ENCODE results near the gene SLFN5.
"Not testable (repeated sequence)": the region's sequence is repeated elsewhere in the genome, so short reads cannot be mapped to it uniquely, and the experiment has no call there.

SLFN5 gene

DNA sequence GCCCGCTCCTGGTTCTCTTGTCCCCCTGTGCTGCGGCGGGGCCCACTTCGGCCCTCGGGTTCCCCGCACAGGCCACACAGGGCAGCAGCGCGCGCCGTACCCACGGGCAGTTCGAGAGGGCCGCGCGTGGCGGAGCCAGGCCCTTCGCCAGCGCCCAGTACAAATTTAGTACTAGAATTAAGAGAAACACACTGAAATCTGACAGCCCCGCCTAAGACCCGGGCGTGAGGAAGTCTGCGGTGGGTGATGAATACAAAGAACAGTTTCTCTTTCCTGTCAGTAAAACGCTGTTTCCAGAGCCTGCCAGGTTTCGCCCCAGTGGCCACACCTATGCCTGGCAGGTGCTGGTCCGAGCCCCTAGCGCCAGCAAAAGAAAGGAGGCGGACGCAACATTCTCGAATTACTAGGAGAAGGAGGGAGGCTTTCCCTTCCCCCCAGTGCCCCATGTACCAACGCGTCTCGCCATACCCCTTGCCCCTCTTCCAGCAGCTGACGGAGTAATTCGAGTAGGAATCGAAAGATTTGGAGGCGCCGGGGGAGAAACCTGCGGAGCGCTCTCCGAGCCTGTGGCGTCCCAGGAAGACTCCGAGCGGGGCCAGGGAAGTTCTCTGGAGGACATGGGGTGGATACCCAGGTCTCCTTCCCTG, 591 bp upstream of the SLFN5 start:
- DNase-seq (ENCODE audit: low read depth) = peak; percentile 82

DNA sequence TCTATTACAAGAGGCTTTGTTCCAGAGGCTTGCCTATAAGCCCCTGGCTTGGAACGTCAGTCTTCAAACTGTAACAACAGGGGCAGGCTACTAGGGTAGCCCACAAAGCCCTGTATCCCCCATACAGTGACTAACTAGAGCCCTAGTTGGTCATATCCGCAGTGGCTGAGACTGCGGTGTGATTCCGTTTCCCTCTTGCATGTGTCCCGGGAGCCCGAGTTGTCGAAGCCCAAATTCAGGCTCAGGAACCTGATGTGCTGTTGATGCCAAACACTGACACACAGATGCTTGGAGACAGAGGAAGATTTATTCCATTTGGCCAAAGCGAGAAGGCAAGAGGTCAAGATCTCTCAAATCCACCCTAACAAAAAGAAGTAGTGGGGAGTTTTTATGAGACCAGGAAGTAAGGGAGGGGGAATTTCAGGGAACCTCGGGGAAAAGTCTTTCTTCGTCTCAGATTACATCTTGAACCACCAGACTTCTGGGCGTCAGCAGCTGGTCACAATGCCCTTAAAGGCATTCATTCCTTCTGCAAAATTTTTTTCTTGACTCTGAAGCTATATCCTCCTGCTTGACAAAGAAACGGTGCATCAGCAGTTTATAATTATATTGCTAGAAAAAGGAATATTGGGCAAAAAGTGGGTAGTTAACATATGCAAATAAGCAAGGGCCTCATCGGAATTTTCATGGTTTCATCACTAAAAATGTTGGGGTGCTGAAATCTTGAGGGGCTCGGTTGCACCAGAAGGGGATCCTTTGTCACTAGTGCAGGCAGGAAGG, 879 bp downstream of the SLFN5 start:
- peak; percentile 86 for DNase-seq (ENCODE audit: low read depth)

DNA sequence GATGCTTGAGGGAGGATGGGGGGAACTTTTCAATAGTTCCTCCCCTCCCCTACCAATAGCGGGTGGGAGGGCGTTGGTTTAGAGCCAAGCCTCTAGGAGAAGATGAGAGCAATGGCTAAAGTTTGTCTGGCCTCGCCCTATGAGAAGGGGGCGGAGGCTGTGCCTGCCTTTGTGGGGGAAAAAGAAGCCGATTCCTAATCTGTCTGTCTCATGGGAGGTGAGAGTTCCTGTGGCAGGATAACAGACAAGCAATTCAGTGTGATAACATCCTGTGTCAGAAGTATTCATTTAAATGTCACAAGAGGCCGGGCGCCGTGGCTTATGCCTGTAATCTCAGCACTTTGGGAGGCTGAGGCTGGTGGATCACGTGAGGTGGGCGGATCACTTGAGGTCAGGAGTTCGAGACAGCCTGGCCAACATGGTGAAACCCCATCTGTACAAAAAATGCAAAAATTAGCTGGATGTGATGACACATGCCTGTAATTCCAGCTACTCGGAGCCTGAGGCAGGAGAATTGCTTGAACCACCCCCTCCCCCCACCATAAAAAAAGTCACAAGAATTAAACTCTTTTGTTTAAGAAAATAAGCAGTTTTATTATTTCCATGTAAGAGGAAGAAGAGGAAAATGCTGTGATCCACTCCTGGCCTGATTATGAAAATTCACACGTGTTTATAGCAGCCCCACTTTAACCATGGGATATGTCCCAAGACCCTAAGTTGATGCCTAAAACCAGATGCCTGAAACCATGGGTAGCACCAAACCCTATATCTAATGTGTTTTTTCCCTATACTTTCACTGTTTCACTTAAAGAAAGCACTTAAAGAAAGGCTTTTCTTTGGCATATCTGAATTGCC, 1.7 kb downstream of the SLFN5 start:
- peak; percentile 96 for DNase-seq (ENCODE audit: low read depth)

DNA sequence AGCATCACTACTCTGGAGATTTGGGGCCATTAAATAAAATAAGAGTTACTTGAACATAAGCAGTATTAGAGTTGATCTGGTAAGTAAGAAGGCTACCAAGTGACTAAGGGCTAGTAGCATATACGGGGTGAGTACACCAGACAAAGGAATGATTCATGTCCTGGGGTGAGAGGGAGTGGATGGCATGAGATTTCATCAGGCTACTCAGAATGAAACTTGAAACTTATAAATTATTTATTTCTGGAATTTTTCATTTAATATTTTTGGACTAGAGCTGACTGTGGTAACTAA, 2.3 kb downstream of the SLFN5 start:
- peak; percentile 95 for DNase-seq (ENCODE audit: low read depth)

DNA sequence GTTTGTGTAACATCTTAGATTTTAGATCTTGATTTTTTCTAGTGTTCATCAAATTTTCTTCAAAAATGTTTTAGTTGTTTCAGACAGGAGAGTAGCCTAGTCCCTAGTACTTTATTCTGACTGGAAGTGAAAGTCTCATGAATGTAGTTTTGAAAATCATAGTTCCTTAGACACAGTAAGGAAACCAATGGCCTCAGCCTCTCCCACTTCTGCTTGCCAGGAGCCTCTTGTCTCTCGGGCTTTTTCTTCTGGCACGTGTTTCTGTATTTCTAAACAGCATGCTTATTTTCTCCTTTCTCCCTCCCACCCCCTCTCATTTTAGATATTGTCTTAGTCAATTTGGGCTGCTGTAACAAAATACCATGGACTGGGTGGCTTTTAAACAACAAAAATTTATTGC, 9.8 kb downstream of the SLFN5 start:
- DNase-seq (ENCODE audit: low read depth) = no peak

DNA sequence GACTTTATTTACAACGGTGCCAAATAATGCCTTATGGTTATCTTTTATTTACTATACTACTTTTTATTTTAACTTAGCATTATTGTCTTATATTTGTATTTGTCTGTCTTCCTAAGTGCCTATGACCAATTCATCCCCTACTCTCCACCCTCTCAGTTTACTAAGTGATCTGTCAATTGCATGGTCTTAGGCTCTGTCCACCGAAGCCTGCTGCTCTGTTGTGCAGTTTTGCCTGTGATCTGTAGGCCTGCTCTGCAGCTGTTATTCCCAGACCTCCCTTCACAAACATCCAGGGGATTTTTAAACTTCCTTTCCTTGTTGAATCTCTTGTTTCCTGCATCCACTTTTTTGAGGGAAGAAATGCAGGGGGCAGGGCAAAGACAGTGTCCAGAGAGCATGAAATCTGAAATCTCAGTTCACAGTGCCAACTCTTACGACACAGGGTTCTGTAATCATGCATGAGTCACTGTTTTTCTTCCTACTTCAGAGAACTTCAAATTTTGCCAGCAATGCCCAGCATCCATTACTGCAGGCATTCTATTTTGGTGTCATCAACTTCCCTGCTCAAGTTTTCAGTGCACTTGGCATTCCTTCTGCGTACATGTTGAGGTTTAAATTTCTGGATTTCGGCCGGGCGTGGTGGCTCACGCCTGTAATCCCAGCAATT, 11.4 kb downstream of the SLFN5 start:
- peak; percentile 93 for DNase-seq (ENCODE audit: low read depth)

DNA sequence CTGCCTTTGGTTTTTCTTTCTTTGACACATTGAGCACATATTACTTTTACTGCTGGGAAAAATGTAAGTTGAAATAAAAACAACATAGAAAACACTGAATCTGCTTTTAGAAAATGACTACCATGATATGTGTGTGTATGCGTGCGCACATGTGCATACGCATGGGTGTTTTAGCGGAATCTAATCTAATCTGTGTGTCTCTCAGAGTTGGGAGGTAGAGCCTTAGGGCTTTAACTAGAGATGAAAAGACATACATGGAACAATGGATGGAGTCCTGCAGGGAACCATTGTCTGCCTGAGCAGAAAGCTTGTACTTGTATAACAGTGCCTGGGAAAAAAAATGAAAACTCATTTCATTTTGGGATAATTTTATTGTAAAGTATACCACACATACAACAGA, 12.4 kb downstream of the SLFN5 start:
- DNase-seq (ENCODE audit: low read depth) = no peak

DNA sequence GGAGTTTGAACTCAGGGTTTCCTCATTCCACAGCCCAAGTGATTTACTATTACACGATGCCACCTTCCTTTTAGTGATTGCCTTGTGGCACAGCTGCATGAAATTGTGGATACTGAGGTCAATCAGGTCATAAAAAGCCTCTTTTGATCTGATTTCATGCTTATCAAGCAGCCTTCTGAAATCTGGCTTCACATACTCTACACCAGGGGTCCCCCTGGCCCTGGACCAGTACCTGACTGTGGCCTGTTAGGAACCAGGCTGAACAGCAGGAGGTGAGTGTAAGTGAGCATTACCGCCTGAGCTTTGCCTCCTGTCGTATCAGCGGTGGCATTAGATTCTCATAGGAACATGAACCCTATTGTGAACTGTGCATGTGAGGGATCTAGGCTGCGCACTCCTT, 13.8 kb downstream of the SLFN5 start:
- no peak for DNase-seq (ENCODE audit: low read depth)

DNA sequence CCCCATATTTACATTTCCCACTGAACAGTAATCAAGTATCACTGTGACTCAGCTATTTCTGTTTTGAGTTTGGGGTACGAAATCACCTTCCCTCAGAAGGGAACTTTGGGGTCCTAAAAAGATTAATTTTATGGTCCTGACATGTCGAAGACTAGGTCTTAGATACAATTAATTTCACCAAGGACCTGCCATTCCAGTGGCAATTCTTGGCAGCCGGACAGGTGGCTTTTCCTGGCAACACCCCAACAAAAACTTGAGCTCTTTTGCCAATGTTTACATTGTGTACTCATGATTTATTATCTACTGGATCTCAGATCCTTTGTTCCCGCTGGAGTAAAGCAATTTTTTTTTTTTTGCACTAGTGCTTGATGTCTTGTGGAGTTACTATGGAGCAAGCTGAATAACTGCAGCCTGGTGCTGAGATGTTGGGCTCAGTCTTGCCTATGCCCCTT, 14.4 kb downstream of the SLFN5 start:
- peak; percentile 57 for DNase-seq (ENCODE audit: low read depth)

DNA sequence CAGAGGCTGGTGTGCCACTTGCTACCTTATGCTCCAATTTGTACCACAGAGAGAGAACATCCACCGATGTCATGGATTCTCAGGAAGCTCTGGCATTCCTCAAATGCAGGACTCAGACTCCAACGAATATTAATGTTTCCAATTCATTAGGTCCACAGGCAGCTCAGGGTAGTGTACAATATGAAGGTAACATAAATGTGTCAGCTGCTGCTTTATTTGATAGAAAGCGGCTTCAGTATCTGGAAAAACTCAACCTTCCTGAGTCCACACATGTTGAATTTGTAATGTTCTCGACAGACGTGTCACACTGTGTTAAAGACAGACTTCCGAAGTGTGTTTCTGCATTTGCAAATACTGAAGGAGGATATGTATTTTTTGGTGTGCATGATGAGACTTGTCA, 16.1 kb downstream of the SLFN5 start:
- no peak for DNase-seq (ENCODE audit: low read depth)

DNA sequence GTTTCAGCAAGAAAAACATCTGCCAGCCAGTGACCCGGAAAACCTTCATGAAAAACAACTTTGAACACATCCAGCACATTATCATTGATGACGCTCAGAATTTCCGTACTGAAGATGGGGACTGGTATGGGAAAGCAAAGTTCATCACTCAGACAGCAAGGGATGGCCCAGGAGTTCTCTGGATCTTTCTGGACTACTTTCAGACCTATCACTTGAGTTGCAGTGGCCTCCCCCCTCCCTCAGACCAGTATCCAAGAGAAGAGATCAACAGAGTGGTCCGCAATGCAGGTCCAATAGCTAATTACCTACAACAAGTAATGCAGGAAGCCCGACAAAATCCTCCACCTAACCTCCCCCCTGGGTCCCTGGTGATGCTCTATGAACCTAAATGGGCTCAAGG, 22.2 kb downstream of the SLFN5 start:
- DNase-seq (ENCODE audit: low read depth) = no peak

DNA sequence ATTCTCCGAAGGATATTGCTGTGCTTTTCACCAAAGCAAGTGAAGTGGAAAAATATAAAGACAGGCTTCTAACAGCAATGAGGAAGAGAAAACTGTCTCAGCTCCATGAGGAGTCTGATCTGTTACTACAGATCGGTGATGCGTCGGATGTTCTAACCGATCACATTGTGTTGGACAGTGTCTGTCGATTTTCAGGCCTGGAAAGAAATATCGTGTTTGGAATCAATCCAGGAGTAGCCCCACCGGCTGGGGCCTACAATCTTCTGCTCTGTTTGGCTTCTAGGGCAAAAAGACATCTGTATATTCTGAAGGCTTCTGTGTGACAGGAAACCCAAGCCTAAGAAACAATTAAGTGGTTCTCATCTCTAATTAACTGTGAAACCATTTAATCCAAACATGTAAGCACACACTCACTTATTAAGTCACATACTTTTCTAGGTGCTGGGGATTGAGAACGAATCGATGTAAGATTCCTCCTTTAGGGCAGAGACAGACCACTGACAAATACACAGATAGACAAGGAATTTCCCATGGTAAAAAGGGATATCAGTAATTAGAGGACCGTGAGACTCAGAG, 22.8 kb downstream of the SLFN5 start:
- DNase-seq (ENCODE audit: low read depth) = no peak

DNA sequence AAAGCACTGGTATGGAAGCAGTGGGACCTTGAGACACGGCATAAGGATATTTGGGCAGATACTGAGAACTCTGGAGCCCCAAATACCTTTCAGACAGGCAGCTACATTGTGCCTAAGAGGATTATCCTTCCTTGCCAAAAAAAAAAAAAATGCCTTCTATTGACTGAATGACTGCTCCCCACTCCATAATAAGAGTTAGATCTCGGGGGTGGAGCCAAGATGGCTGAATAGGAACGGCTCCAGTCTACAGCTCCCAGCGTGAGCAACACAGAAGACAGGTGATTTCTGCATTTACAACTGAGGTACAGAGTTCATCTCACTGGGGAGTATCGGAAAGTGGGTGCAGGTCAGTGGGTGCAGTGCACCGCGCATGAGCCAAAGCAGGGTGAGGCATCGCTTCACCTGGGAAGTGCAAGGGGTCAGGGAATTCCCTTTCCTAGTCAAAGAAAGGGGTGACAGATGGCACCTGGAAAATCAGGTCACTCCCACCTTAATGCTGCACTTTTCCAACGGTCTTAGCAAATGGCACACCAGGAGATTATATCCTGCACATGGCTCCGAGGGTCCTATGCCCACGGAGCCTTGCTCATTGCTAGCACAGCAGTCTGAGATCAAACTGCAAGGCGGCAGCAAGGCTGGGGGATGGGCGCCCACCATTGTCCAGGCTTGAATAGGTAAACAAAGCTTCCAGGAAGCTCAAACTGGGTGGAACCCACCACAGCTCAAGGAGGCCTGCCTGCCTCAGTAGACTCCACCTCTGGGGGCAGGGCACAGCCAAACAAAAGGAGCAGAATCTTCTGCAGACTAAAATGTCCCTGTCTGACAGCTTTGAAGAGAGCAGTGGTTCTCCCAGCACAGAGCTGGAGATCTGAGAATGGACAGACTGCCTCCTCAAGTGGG, 31.5 kb downstream of the SLFN5 start:
- not testable (repeated sequence) for DNase-seq (ENCODE audit: low read depth)

DNA sequence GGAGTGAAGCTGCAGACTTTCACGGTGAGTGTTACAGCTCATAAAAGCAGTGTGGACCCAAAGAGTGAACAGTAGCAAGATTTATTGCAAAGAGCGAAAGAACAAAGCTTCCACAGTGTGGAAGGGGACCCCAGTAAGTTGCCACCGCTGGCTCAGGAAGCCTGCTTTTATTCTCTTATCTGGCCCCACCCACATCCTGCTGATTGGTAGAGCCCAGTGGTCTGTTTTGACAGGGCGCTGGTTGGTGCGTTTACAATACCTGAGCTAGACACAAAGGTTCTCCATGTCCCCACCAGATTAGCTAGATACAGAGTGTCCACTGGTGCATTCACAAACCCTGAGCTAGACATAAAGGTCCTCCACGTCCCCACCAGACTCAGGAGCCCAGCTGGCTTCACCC, 35.6 kb downstream of the SLFN5 start:
- DNase-seq (ENCODE audit: low read depth) = not testable (repeated sequence)

DNA sequence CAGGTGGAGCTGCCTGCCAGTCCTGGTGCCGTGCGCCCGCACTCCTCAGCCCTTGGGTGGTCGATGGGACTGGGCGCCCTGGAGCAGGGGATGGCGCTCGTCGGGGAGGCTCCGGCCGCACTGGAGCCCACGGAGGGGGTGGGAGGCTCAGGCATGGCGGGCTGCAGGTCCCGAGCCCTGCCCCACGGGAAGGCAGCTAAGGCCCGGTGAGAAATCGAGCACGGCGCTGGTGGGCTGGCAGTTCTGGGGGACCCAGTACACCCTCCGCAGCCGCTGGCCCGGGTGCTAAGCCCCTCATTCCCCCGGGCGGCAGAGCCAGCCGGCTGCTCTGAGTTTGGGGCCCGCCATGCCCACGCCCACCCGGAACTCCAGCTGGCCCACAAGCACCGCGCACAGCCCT, 36.0 kb downstream of the SLFN5 start:
- not testable (repeated sequence) for DNase-seq (ENCODE audit: low read depth)

DNA sequence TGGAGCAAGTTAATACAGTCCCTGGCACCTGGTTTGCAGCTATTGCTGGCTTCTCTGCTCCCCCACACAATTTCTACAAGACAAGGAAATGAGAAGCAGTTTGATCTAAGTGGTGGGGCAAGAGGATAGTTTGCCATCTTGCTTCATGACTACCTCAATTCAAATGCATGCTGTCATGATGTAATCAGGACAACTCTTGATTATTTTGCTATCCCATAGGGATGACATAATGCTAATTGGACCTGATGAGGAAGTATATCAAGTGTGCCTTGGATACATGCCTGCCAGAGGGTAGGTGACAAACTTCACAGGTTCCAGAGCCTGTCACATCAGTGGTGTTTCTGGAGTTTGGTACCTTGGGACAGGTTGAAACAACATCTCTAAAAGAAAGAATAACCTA, 40.9 kb downstream of the SLFN5 start:
- no peak for DNase-seq (ENCODE audit: low read depth)

DNA sequence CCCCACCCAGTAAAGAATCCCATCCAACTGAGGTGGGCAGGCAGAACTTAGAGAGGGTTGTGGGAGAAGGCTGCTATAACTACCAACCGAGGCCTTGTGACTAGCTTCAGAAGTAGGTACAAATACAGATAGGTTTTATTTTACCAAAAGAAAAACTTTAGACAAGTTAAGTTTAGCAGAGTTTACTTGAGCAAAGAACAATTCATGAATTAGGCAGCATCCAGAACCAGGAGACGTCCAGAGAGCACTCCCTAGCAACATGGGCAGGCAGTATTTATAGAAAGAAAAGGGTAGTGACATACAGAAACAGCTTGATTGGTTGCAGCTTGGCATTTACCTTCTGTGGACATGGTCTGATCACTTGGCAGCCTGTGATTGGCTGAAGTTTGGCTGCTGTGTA, 42.1 kb downstream of the SLFN5 start:
- DNase-seq (ENCODE audit: low read depth) = no peak

DNA sequence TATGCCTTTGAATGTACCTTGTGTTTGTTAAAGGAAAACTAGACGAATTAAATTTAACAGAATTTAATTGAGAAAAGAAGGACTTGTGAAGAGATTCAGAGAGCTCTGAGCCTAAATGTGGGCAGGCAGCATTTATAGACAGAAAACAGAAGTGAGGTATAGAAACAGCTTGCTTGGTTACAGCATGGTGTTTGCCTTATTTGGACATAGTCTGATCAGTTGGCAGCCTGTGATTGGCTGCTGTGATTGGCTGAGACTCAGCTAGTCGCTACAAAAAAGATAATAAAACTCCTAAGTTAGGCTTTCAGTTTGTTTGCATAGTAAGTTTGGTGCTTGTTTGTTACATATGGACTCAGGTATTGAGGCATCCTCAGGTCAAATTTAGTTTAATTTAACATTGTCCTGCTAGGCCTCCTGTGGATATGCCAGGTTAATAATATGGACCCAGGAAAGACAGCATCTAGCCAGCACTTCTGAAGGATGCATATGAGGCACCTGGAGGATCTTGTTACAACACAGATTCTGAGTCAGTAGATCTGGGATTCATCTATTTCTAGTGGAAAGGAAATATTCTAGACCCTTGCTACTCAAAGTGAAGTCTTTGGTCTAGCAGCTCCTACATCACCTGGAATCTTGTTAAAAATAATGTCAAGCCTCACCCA, 43.4 kb downstream of the SLFN5 start:
- no peak for DNase-seq (ENCODE audit: low read depth)

DNA sequence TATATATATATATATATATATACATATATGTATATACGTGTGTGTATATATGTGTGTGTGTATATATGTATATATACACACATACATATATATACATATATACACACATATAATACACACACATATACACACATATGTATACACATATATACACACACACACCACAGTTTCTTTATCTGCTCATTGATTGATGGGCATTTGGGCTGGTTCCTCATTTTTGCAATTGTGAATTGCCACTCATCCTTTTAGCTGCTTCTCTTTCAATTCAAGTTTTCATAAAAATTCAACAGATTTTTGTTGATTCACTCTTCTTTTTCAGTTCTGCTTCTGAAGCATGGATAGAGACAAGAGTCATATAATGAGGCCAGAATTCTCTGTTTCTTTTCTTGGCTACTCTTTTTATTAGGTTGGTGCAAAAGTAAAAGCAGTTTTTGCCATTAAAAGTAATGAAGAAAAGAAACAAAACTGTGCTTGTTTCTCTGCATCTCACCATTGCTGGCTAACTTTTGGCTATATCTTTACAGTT, 44.5 kb downstream of the SLFN5 start:
- no peak for DNase-seq (ENCODE audit: low read depth)

DNA sequence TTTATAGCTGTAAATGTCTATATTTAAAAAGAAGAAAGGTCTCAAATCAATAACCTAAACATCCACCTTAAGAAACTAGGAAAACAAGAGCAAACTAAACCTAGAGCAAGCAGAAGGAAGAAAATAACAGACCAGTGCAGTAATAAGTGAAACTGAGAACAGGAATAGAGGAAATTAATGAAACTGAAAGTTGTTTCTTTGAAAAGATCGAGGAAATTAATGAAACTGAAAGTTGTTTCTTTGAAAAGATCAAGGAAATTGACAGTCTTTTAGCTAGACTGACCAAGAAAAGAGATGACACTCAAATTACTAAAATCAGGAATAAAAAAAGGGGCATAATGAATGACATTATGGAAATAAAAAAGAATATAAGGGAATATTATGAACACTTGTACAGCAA, 46.4 kb downstream of the SLFN5 start:
- DNase-seq (ENCODE audit: low read depth) = no peak

Data from ELR (cell line).